ENCODE results near the gene HCST. TPM values are rescaled to one million over a fixed set of nuclear protein-coding genes. Genes with fewer than 3 reads are reported as not detected.

The HCST gene, protein sequence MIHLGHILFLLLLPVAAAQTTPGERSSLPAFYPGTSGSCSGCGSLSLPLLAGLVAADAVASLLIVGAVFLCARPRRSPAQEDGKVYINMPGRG
- total RNA-seq (2012; rRNA removed) (not detected in 2 replicates), polyA plus RNA-seq (2012; rRNA removed) (0.93 and 1.5 TPM in 2 replicates), Bru-seq, nascent RNA (percentile 22 among the genes with signal in this experiment), BruChase-seq, experiment 1, labeled RNA remaining after a 6-hour chase (percentile 32 among the genes with signal in this experiment), BruChase-seq, experiment 2, labeled RNA remaining after a 2-hour chase (not detected)
- polyA plus RNA-seq (2012; cell fraction: cytosol; rRNA removed), result 1.4 TPM in 1 of 2 replicates, not detected in the other
- polyA plus RNA-seq (2012; cell fraction: nucleus; rRNA removed; ENCODE audit: low replicate concordance), result 0.31 and 2.1 TPM in 2 replicates
- long read RNA-seq, partial matches to known transcripts, result 2 of 3 reads
- long read RNA-seq, other reads (novel, unspliced or antisense), result 1 of 3 reads

DNA sequence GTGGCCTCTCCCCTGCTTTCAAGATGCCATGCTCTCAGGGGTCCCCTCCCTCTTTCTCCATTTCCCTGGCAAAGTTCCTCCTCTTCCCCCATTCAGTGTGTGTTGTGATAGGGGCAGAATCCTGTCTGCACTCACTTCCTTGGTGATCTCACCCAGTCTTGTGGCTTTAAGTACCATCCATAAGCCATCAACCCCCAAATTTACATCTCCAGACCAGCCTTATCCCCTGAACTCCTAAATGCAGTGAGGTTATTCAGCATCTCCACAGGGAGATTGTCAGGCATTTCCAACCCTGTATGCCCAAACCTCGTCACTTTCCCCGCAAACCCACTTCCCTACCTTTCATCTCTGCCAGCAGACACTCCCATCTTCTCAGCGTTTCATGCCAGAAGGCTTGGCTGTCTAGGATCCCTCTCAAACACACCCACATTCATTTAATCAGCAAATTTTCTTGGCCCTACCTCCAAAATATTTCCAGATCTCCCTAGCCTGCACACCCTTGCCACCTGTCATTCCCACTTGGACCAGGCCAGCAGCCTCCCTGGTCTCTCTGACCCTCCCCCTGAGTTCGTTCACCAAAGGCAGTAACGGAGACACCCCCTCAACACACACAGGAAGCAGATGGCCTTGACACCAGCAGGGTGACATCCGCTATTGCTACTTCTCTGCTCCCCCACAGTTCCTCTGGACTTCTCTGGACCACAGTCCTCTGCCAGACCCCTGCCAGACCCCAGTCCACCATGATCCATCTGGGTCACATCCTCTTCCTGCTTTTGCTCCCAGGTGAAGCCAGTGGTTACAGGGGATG, at the start of gene HCST:
TSS of gene HCST (plus strand) at position 676 of the 808 bp plus-strand sequence. CDS start at position 741, 65 bp downstream.
- peak within 1 kb of the TSS; percentile 88 for H2AK9ac ChIP-seq (replicated peaks; ENCODE audit: low read depth, low read length, poor library complexity)
- H4K8ac ChIP-seq (ENCODE audit: low read depth in 2 of 2, low read length in 2 of 2), result peak within 1 kb of the TSS; percentile 77 to 98
- ChIA-PET POLR2A (ENCODE audit: unreplicated experiment) (no interaction called here), CTCF (no interaction called here)
- no peaks in the 10 kb centered on the region for H3K9me3 ChIP-seq (ENCODE audit: control insufficient read depth, insufficient read depth, low read length)
- in situ Hi-C loops (cut with MboI; ENCODE audit: low sequenced_read_pairs), result no loop called here
- H3K4me2 ChIP-seq (ENCODE audit: low read depth, low read length), result peak within 1 kb of the TSS; percentile 25
- H3K18ac ChIP-seq (ENCODE audit: low read depth, low read length), result peak within 1 kb of the TSS; percentile 53
- peak within 1 kb of the TSS; percentile 81; the same call in 2 of the 3 replicates for H2BK15ac ChIP-seq (ENCODE audit: low read depth, low read length)
- no peak within 1 kb of the TSS for H3K4me3 ChIP-seq (ENCODE audit: insufficient read depth, low read depth, low read length)
- intact Hi-C loops (cut with micrococcal nuclease), result no loop called here
- peak within 1 kb of the TSS; percentile 91 for H4K91ac ChIP-seq (ENCODE audit: insufficient read depth, low read depth, low read length)
- 50% methylated on average over 3 of the region's 6 CpGs; no CpG with 5 or more reads in 1 of the 2 experiments for WGBS, 2 experiments (ENCODE audit: extremely low coverage in 2 of 2, insufficient read length in 1 of 2)
- peak within 1 kb of the TSS; percentile 83 for H2BK120ac ChIP-seq (ENCODE audit: low read depth, low read length)
- ATAC-seq (ENCODE audit: low read depth), result no peak
- H3K9ac ChIP-seq (ENCODE audit: low read depth, low read length), result peak within 1 kb of the TSS; percentile 58
- peak within 1 kb of the TSS; percentile 82 for H2BK5ac ChIP-seq (ENCODE audit: low read depth, low read length, poor library complexity, severe bottlenecking)
- peak within 1 kb of the TSS; percentile 87 for H3K14ac ChIP-seq (replicated peaks; ENCODE audit: low read depth, low read length)
- H4K5ac ChIP-seq (ENCODE audit: low read depth, low read length), result peak within 1 kb of the TSS; percentile 93
- H3K27ac ChIP-seq (ENCODE audit: insufficient read depth, low read length), result peak within 1 kb of the TSS; percentile 72
- peak within 1 kb of the TSS; percentile 75 for H3K23ac ChIP-seq (ENCODE audit: low read depth, low read length)
- peak within 1 kb of the TSS; percentile 89 for H2AFZ ChIP-seq (replicated peaks; ENCODE audit: low read length, poor library complexity)
- peaks cover 13 to 28% of the 10 kb centered on the region in 2 experiments; a peak in 3 of 4 replicates for H3K79me1 ChIP-seq (ENCODE audit: low read depth in 1 of 2, low read length in 2 of 2)
- H3K27me3 ChIP-seq (ENCODE audit: control insufficient read depth, insufficient read depth, low read length), result no peaks in the 10 kb centered on the region
- peak within 1 kb of the TSS; percentile 94 for H2BK20ac ChIP-seq (ENCODE audit: low read depth, low read length)
- H2AK5ac ChIP-seq (ENCODE audit: low read depth, low read length), result peak within 1 kb of the TSS; percentile 98
- peaks cover 33% of the 10 kb centered on the region for H3K4me1 ChIP-seq (ENCODE audit: control insufficient read depth, insufficient read depth, low read length)
- peaks cover 20% of the 10 kb centered on the region for H3K9me1 ChIP-seq (ENCODE audit: insufficient read depth, low read length)
- peak; percentile 22 for DNase-seq
- peaks cover 4% of the 10 kb centered on the region; the same call in 1 of the 2 replicates for H3K36me3 ChIP-seq (ENCODE audit: control insufficient read depth, insufficient read depth, low read length)
- H3K56ac ChIP-seq (ENCODE audit: extremely low read depth, insufficient read depth, low read length), result no peak within 1 kb of the TSS
- peak within 1 kb of the TSS; percentile 93 for H3K4ac ChIP-seq (ENCODE audit: low read depth, low read length)
- BruUV-seq (replicated peaks), result no TSS peak
- H4K20me1 ChIP-seq (ENCODE audit: insufficient read depth, low read length), result no peaks in the 10 kb centered on the region
- dilution Hi-C loops (cut with HindIII; ENCODE audit: low sequenced_read_pairs, unreplicated experiment), result no loop called here
- TF ChIP-seq MAFK (IDR thresholded peaks at IDR 0.05; ENCODE audit: low read depth, low read length) (no peak), CTCF (conservative IDR thresholded peaks at IDR 0.05; ENCODE audit: low read depth, low read length) (no peak), FOS (IDR thresholded peaks at IDR 0.05; ENCODE audit: low read depth, low read length) (no peak), RFX5 (IDR thresholded peaks at IDR 0.05; ENCODE audit: low read depth, low read length) (no peak), MXI1 (IDR thresholded peaks at IDR 0.05; ENCODE audit: borderline replicate concordance, low read depth, low read length) (no peak), CHD1 (IDR thresholded peaks at IDR 0.05; ENCODE audit: low read depth, low read length) (no peak), CEBPB (IDR thresholded peaks at IDR 0.05; ENCODE audit: low read depth, low read length) (no peak), MAZ (IDR thresholded peaks at IDR 0.05; ENCODE audit: borderline replicate concordance, low read depth, low read length) (no peak), SMC3 (IDR thresholded peaks at IDR 0.05; ENCODE audit: low read depth, low read length) (no peak), RAD21 (IDR thresholded peaks at IDR 0.05; ENCODE audit: low read length) (no peak)
- TF ChIP-seq, protein P1, sequence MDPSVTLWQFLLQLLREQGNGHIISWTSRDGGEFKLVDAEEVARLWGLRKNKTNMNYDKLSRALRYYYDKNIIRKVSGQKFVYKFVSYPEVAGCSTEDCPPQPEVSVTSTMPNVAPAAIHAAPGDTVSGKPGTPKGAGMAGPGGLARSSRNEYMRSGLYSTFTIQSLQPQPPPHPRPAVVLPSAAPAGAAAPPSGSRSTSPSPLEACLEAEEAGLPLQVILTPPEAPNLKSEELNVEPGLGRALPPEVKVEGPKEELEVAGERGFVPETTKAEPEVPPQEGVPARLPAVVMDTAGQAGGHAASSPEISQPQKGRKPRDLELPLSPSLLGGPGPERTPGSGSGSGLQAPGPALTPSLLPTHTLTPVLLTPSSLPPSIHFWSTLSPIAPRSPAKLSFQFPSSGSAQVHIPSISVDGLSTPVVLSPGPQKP (IDR thresholded peaks at IDR 0.05; ENCODE audit: borderline replicate concordance, low read depth, low read length), result no peak
- TF ChIP-seq, protein P2, sequence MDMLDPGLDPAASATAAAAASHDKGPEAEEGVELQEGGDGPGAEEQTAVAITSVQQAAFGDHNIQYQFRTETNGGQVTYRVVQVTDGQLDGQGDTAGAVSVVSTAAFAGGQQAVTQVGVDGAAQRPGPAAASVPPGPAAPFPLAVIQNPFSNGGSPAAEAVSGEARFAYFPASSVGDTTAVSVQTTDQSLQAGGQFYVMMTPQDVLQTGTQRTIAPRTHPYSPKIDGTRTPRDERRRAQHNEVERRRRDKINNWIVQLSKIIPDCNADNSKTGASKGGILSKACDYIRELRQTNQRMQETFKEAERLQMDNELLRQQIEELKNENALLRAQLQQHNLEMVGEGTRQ (IDR thresholded peaks at IDR 0.05; ENCODE audit: low read depth, low read length), result no peak

Data from IMR-90 (cell line).